Uterus (tissue), 4 donors: ENCODE data around the gene WDR45B. TPM values are rescaled to one million over a fixed set of nuclear protein-coding genes. Genes with fewer than 3 reads are reported as not detected.
A peak's percentile ranks its signal among the peaks of the same experiment; 100 is the strongest.

Source experiments
- DNase-seq, 2 donors: peaks; one replicate each; pipeline ENCODE4 v3.0.0-alpha.2; 2019 to 2020
- H3K27ac ChIP-seq, 2 donors: fragments of 200-600 bp; sonication (generic); 1 replicate in 1 of 2; 2 replicates in 1 of 2; pipeline ENCODE4 v1.5.1; 2016 to 2018
- H3K27me3 ChIP-seq, 2 donors: fragments of 200-600 bp; sonication (generic); one replicate each; pipeline ENCODE4 v1.5.1; 2018 to 2019; ENCODE audit warnings: control low read depth in 1 of 2
- H3K36me3 ChIP-seq, 2 donors: fragments of 200-600 bp; sonication (generic); one replicate each; pipeline ENCODE4 v1.5.1; 2019; ENCODE audit warnings: control low read depth in 1 of 2
- H3K4me1 ChIP-seq, 2 donors: fragments of 200-600 bp; sonication (generic); one replicate each; pipeline ENCODE4 v1.5.1; 2018 to 2019; ENCODE audit warnings: control low read depth in 1 of 2
- H3K4me3 ChIP-seq, 2 donors: fragments of 200-600 bp; sonication (generic); 1 replicate in 1 of 2; 2 replicates in 1 of 2; pipeline ENCODE4 v1.5.1; 2018 to 2019; ENCODE audit warnings: mild to moderate bottlenecking in 1 of 2
- H3K9me3 ChIP-seq, 2 donors: fragments of 200-600 bp; sonication (generic); one replicate each; pipeline ENCODE4 v1.5.1; 2019; ENCODE audit warnings: control low read depth in 1 of 2
- POLR2A ChIP-seq, 2 donors: fragments of 450-650 bp; IDR thresholded peaks; one replicate each; pipeline ENCODE4 v1.6.1; 2016; ENCODE audit warnings: antibody characterized with exemption in 2 of 2, mild to moderate bottlenecking in 1 of 2, moderate library complexity in 1 of 2
- intact Hi-C: fragments of 100-400 bp; cut with DNase I; formaldehyde crosslinking; loops from one replicate; pipeline ENCODE4 v1.15.1; 2023; ENCODE audit warnings: low total_unique reads
- total RNA-seq, 4 donors: library from RNA; depleted of rRNA in 3 of 4; stranded (reverse); fragments of >200 nt in 3 of 4; gene quantifications; one replicate each; pipeline versions ENCODE4 v1.1.0 to v1.2.4, GENCODE V29; 2014 to 2023
- TF ChIP-seq, protein P1 (sequence below), 4 experiments: fragments of 200-600 bp in 2 of 4; fragments of 450-650 bp in 2 of 4; sonication (generic) in 2 of 4; IDR thresholded peaks; one replicate each; pipeline ENCODE4 v1.5.1; 2016 to 2019; ENCODE audit warnings: antibody characterized with exemption in 4 of 4, mild to moderate bottlenecking in 2 of 4, moderate library complexity in 1 of 4
- donor health status: DM: yes; HTN: yes; CAD: no.

WDR45B gene
- total RNA-seq, 4 donors from 2014 or later, result 56.5 to 111 (median 85.4) TPM

DNA sequence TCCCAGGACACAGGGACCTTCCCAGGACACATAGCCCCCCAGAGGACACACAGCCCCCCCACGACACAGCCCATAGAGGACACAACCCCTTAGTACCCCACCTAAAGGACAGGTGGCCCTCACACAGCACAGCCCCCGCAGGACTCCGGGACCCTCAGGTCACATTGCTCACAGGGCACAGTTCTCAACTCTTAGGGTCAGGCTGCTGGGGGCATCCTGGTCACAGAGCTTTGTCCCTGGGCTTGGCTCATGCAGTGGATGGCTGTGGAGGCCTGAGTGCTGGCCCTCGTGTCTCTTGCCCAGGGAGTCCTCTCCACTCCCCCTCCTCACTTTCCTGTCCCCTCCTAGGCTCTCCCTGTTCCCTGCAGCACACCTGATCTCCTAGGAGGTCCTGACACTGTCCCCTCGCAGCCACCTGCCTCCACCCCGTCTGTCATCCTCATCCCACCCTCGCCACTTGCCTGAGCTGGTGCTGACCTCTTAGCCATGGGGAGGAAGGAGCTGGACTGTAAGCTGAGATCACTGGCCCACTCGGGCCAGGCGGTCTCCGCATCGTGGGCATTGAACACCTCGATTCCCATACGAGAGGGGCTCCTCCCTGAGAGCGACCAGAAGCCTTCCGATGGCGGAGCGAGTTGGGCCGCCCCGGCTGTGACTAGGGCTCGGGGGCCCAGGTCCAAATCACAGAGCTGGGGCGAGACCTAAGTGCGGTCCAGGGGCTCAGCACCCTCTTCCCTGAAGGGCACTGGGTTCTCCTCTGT, 1.4 kb upstream of the WDR45B start:
- peak overlapping the region in 1 of 2 donors; percentile 84 for H3K27ac ChIP-seq

DNA sequence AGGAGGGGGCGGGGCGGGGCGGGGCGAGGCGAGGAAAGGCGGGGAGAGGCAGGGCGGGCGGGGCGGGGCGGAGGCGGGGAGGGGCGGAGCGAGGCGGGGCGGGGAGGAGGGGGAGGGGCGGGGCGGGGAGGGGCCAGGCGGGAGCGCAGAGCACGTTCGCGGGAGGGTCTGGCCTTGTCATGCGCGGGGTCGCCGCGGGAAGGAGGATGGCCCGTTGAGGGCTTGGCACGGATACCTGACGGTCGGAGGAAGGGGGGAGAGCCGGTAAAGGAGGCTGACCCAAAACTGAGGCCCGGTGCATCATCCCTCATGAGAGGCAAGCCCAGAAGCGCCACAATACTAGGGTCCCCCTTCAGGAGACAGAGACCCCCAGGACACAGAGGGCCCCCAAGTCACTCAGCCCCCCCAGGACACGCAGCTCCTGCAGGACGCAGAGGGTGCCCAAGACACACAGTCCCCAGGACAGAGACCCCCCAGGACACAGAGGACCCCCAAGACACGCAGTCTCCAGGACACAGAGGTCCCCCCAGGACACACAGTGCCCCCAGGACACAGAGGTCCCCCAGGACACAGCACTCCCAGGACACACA, 593 bp upstream of the WDR45B start:
- peak; percentile 75 to 77 for DNase-seq
- Histone ChIP-seq H3K9me3 (no peaks in the 10 kb centered on the region), H3K4me3 (peak overlapping the region; percentile 16 to 32), H3K27me3 (no peaks in the 10 kb centered on the region), H3K36me3 (no peaks in the 10 kb centered on the region), H3K4me1 (peaks cover 0 to 6% of the 10 kb centered on the region in 2 donors), H3K27ac (peak overlapping the region; percentile 82 to 84)
- no peak for TF ChIP-seq POLR2A (IDR thresholded peaks at IDR 0.05)
- TF ChIP-seq, protein P1, sequence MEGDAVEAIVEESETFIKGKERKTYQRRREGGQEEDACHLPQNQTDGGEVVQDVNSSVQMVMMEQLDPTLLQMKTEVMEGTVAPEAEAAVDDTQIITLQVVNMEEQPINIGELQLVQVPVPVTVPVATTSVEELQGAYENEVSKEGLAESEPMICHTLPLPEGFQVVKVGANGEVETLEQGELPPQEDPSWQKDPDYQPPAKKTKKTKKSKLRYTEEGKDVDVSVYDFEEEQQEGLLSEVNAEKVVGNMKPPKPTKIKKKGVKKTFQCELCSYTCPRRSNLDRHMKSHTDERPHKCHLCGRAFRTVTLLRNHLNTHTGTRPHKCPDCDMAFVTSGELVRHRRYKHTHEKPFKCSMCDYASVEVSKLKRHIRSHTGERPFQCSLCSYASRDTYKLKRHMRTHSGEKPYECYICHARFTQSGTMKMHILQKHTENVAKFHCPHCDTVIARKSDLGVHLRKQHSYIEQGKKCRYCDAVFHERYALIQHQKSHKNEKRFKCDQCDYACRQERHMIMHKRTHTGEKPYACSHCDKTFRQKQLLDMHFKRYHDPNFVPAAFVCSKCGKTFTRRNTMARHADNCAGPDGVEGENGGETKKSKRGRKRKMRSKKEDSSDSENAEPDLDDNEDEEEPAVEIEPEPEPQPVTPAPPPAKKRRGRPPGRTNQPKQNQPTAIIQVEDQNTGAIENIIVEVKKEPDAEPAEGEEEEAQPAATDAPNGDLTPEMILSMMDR (IDR thresholded peaks at IDR 0.05), result no peak
- intact Hi-C loops, result no loop called here

More for the DNA sequence above, 1.4 kb upstream of the WDR45B start:
- Histone ChIP-seq H3K27me3 (no peaks in the 10 kb centered on the region), H3K9me3 (no peaks in the 10 kb centered on the region), H3K4me1 (peaks cover 0 to 6% of the 10 kb centered on the region in 2 donors), H3K4me3 (no peak overlapping the region), H3K36me3 (no peaks in the 10 kb centered on the region)
- DNase-seq, result peak; percentile 36 to 42
- intact Hi-C loops, result no loop called here
- no peak for TF ChIP-seq POLR2A (IDR thresholded peaks at IDR 0.05)
- TF ChIP-seq, protein P1 (IDR thresholded peaks at IDR 0.05), result no peak

DNA sequence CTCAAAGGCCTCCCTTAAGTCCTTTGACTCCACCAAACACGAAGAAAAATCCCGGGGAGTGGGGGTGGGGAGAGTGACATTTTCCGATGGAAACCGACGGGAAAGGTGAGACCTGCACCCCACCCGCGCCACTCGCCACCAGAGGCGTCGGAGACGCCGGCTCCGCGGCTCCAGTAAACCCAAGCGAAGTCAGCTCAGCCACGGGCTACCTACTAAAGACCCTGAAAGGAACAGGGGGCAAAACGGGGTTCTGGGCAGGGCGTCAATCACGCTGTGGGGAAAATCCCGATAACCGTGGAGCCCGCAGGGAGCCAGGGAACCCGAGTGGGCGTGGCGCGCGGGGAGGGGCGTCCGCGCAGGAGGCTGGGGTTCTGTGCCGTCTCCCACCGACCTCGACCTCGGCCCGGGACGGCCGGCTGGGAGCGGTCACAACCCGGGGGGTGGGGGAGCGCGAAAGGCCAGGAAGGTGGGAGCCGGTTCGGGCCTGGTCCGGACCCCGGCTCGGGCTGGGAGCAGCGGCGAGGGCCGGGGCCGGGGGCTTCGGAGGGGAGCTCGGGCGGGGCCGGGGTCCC, 565 bp downstream of the WDR45B start:
- peak; percentile 36 to 57 for DNase-seq
- Histone ChIP-seq H3K4me1 (peaks cover 0 to 6% of the 10 kb centered on the region in 2 donors), H3K27me3 (no peaks in the 10 kb centered on the region), H3K36me3 (no peaks in the 10 kb centered on the region), H3K27ac (peak overlapping the region; percentile 94 to 98), H3K4me3 (peak overlapping the region; percentile 76 to 92), H3K9me3 (no peaks in the 10 kb centered on the region)
- TF ChIP-seq, protein P1 (IDR thresholded peaks at IDR 0.05), result no peak
- no peak for TF ChIP-seq POLR2A (IDR thresholded peaks at IDR 0.05)
- intact Hi-C loops, result no loop called here

DNA sequence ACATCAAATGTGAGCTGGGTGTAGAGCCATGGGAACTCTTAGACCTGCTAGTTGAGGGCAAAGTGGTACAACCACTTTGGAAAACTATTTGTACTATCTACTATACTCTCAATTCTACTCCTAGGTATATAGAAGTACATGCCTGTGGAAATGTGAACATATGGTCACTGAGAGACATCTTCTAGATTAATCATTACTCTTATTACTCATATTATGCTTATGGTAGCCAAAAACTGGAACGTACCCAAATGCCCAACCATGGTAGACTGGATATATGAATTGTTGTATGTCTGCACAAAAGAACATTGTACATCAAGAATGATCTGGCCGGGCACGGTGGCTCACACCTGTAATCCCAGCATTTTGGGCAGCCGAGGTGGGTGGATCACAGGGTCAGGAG, 2.7 kb downstream of the WDR45B start:
- peaks cover 0 to 6% of the 10 kb centered on the region in 2 donors for H3K4me1 ChIP-seq
- intact Hi-C loops, result no loop called here
- no peak for DNase-seq

More for the DNA sequence above, 2.7 kb downstream of the WDR45B start:
- no peak overlapping the region for H3K4me3 ChIP-seq
- H3K9me3 ChIP-seq, result no peaks in the 10 kb centered on the region
- no peaks in the 10 kb centered on the region for H3K36me3 ChIP-seq
- no peak overlapping the region for H3K27ac ChIP-seq
- H3K27me3 ChIP-seq, result no peaks in the 10 kb centered on the region
- no peak for TF ChIP-seq POLR2A (IDR thresholded peaks at IDR 0.05)
- TF ChIP-seq, protein P1 (IDR thresholded peaks at IDR 0.05), result no peak
